B cell (primary cell): ENCODE results near the gene CNNM3. TPM values are rescaled to one million over a fixed set of nuclear protein-coding genes. Genes with fewer than 3 reads are reported as not detected.

Experiments used
- ATAC-seq: fragments of 200-7000 bp; cut with Tn5 transposase; one replicate; pipeline ENCODE4 v1.10.0; 2021; ENCODE audit warnings: low read depth, mild to moderate bottlenecking, moderate number of reproducible peaks, moderate library complexity
- CTCF ChIA-PET: fragments of 350-600 bp; sonication (Branson Sonifier 250); formaldehyde crosslinking; loops from one replicate; lab custom pipeline; 2021; ENCODE audit warnings: antibody characterized with exemption, inconsistent platforms; lab: Charles Lee
- POLR2A ChIA-PET: fragments of 350-600 bp; sonication (Branson Sonifier 250); formaldehyde crosslinking; loops from one replicate; lab custom pipeline; 2021; ENCODE audit warnings: antibody characterized with exemption; lab: Charles Lee
- DNase-seq: peaks from one replicate; pipeline ENCODE4 v3.0.0; 2013
- H2AFZ ChIP-seq: 2 replicates; pipeline ENCODE4 v1.6.1; 2012; ENCODE audit warnings: mild to moderate bottlenecking, low read depth, low read length; ENCODE audit not compliant: insufficient read depth, poor library complexity, severe bottlenecking
- H3K27ac ChIP-seq, 2 donors: 1 replicate in 1 of 2; 2 replicates in 1 of 2; pipeline ENCODE4 v1.5.1; 2012 to 2013; ENCODE audit warnings: low read length in 2 of 2, mild to moderate bottlenecking in 2 of 2, moderate library complexity in 1 of 2
- H3K27me3 ChIP-seq, 4 experiments: fragments of 200-600 bp in 1 of 4; sonication (generic) in 1 of 4; replicated peaks in 1 of 4; 1 replicate in 2 of 4; 2 replicates in 2 of 4; pipeline versions ENCODE4 v1.6.1 to v1.7.0; 2013 to 2016; ENCODE audit warnings: low read length in 3 of 4, mild to moderate bottlenecking in 2 of 4, mixed read lengths in 1 of 4, moderate library complexity in 1 of 4; ENCODE audit not compliant: insufficient read depth in 4 of 4, control insufficient read depth in 3 of 4; ENCODE audit errors: control extremely low read depth in 1 of 4
- H3K36me3 ChIP-seq, 2 experiments: replicated peaks in 1 of 2; 1 replicate in 1 of 2; 2 replicates in 1 of 2; pipeline versions ENCODE4 v1.6.1 to v1.7.1; 2013; ENCODE audit warnings: low read length in 1 of 2; ENCODE audit not compliant: insufficient read depth in 2 of 2, control insufficient read depth in 1 of 2; ENCODE audit errors: control extremely low read depth in 1 of 2, extremely low read depth in 1 of 2
- H3K4me1 ChIP-seq, 2 donors: fragments of 200-600 bp in 1 of 2; sonication (generic) in 1 of 2; 1 replicate in 1 of 2; 2 replicates in 1 of 2; pipeline versions ENCODE4 v1.5.1 to v1.6.1; 2013 to 2017; ENCODE audit warnings: low read length in 2 of 2; ENCODE audit not compliant: control insufficient read depth in 2 of 2, insufficient read depth in 2 of 2
- H3K4me2 ChIP-seq: replicated peaks from 2 replicates; pipeline ENCODE3; 2012; ENCODE audit warnings: mild to moderate bottlenecking, low read depth, low read length; ENCODE audit not compliant: poor library complexity, severe bottlenecking
- H3K4me3 ChIP-seq, 5 experiments: fragments of 200-600 bp in 1 of 5; sonication (generic) in 1 of 5; 1 replicate in 3 of 5; 2 replicates in 2 of 5; pipeline versions ENCODE4 v1.5.1 to v1.7.0; 2011 to 2016; ENCODE audit warnings: low read length in 4 of 5, mild to moderate bottlenecking in 4 of 5, low read depth in 2 of 5, control low read depth in 1 of 5, moderate library complexity in 1 of 5; ENCODE audit not compliant: insufficient read depth in 1 of 5; ENCODE audit errors: control extremely low read depth in 1 of 5, extremely low read depth in 1 of 5
- H3K79me2 ChIP-seq: fragments of 200-600 bp; sonication (generic); one replicate; pipeline ENCODE4 v1.6.0; 2016; ENCODE audit warnings: low read length; ENCODE audit not compliant: control insufficient read depth, insufficient read depth
- H3K9ac ChIP-seq: fragments of 200-600 bp; sonication (generic); 2 replicates; pipeline ENCODE4 v1.6.1; 2017; ENCODE audit warnings: mild to moderate bottlenecking, low read length, moderate library complexity
- H3K9me3 ChIP-seq, 3 donors: one replicate each; pipeline versions ENCODE4 v1.6.1 to v1.7.1; 2013; ENCODE audit warnings: low read length in 2 of 3; ENCODE audit not compliant: control insufficient read depth in 2 of 3, insufficient read depth in 1 of 3; ENCODE audit errors: control extremely low read depth in 1 of 3
- H4K20me1 ChIP-seq: 2 replicates; pipeline ENCODE4 v1.6.0; 2012; ENCODE audit warnings: mild to moderate bottlenecking, low read length; ENCODE audit not compliant: insufficient read depth, control insufficient read depth, poor library complexity, severe bottlenecking
- H3K27ac Mint-ChIP-seq: one replicate; pipeline ENCODE4 v1.8.0; 2021; ENCODE audit warnings: mixed read lengths
- H3K27me3 Mint-ChIP-seq: one replicate; pipeline ENCODE4 v1.8.0; 2021; ENCODE audit warnings: mixed read lengths
- H3K4me1 Mint-ChIP-seq: one replicate; pipeline ENCODE4 v1.8.0; 2021; ENCODE audit warnings: mixed read lengths
- H3K4me3 Mint-ChIP-seq: one replicate; pipeline ENCODE4 v1.8.0; 2021; ENCODE audit warnings: mixed read lengths
- H3K9me3 Mint-ChIP-seq: one replicate; pipeline ENCODE4 v1.8.0; 2022; ENCODE audit warnings: mixed read lengths; ENCODE audit not compliant: insufficient read depth
- EZH2 ChIP-seq: IDR thresholded peaks from 2 replicates; pipeline ENCODE4 v1.6.1; 2012; ENCODE audit warnings: borderline replicate concordance, low read depth, mild to moderate bottlenecking, moderate library complexity, low read length; ENCODE audit not compliant: insufficient read depth, poor library complexity, severe bottlenecking
- WGBS: methylation state at CpG from one replicate; pipeline ENCODE4 v1.1.5; 2013; ENCODE audit warnings: missing lambda C conversion rate; ENCODE audit not compliant: insufficient coverage; 5-methylcytosine and 5-hydroxymethylcytosine counted together
- intact Hi-C: fragments of 100-400 bp; cut with micrococcal nuclease; formaldehyde crosslinking; loops from one replicate; pipeline ENCODE4 v1.10.0; 2022
- polyA plus RNA-seq: library from polyadenylated mRNA; depleted of rRNA; stranded (reverse); fragments of >200 nt; gene quantifications from 2 replicates; pipeline ENCODE4 v1.2.3, GENCODE V29; 2012
- total RNA-seq, 2 donors: library from RNA; stranded (reverse); fragments of 120-200 nt in 1 of 2; gene quantifications; 1 replicate in 1 of 2; 2 replicates in 1 of 2; pipeline versions ENCODE4 v1.2.3 to v1.2.4, GENCODE V29; 2013 to 2022
- TF ChIP-seq, protein P1 (sequence below): fragments of 200-600 bp; IDR thresholded peaks from one replicate; pipeline ENCODE4 v1.8.0; 2022; ENCODE audit warnings: antibody characterized with exemption, mild to moderate bottlenecking

The CNNM3 gene
- total and polyA plus RNA-seq, 2 donors (not counting 1 experiment from before 2014, with no cell fraction given), result 28.8 to 54.7 TPM

DNA sequence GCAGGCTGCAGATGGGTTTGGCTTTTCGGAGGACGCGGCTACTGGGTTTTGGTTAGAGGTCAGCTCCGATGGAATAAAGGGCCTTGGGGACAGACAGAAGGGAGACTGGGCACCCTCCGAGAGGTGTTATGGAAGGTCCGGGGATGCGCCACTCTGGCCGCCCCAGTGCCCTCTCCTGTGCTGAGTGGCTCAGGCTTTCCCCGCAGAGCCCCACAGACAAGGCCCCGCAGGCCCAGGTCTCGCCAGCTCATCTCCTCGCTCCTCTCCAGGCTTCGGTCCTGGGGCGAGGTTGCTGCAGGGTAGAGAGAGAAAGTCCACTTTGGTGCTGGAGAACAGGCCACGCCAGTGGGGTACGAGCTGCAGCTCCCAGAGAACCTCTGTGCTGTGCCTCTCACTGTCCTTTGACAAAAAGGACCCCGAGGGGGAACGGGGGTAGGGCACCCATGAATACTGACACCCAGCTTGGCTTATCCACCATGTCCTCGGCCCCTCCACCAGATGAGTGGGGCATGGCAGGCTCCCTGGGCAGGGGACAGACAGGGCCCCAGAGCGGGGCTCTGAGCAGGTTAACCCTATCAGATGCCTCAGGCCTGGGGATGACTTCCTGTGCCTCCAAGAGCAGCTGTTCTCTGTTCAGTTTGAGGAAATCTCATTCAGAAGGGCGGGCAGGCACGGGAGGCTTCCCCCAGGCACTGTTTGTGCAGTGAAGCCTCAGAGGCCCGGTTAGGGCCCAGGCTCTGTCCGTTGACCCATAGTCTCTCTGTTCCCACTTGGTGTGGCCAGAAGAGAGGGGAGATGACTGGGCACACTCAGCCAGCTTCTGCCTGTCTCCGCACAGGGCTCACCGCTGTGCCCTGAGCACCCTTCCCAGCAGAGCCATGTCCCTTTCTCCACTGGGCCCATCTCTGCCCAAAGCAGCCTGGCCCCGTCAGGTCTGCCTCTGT is 15.7 kb upstream of the CNNM3 start:
- H3K4me1 ChIP-seq, result peaks cover 23 to 28% of the 10 kb centered on the region in 2 donors
- DNase-seq (peak; percentile 14), ATAC-seq (peak; percentile 8)
- H4K20me1 ChIP-seq, result no peaks in the 10 kb centered on the region
- H3K4me2 ChIP-seq, result peak overlapping the region; percentile 49
- POLR2A ChIA-PET, result interaction anchor here (0.5 to 1.9 kb wide), 4 partner anchors 16 to 312 kb away, joined by 3 to 5 read pairs (median 4); partner anchors contain the start of genes ANKRD36 and CNNM3
- no peak overlapping the region for H3K4me3 Mint-ChIP-seq
- no peaks in the 10 kb centered on the region for H3K27me3 Mint-ChIP-seq
- no peak overlapping the region for H3K9ac ChIP-seq
- no peak overlapping the region for H3K27ac Mint-ChIP-seq
- 80% methylated on average over 25 of the region's 27 CpGs for WGBS
- H3K9me3 ChIP-seq, result peaks cover 0 to 3% (median 0%) of the 10 kb centered on the region in 3 donors
- intact Hi-C loops, result loop anchor here (1.0 to 5.0 kb wide), 4 partner anchors 14 to 163 kb away; partner anchors contain the start of genes KANSL3 and LMAN2L
- H3K27me3 ChIP-seq, result no peaks in the 10 kb centered on the region
- peaks cover 0 to 37% of the 10 kb centered on the region in 2 experiments for H3K36me3 ChIP-seq
- H3K4me3 ChIP-seq, result no peak overlapping the region
- TF ChIP-seq, protein P1, sequence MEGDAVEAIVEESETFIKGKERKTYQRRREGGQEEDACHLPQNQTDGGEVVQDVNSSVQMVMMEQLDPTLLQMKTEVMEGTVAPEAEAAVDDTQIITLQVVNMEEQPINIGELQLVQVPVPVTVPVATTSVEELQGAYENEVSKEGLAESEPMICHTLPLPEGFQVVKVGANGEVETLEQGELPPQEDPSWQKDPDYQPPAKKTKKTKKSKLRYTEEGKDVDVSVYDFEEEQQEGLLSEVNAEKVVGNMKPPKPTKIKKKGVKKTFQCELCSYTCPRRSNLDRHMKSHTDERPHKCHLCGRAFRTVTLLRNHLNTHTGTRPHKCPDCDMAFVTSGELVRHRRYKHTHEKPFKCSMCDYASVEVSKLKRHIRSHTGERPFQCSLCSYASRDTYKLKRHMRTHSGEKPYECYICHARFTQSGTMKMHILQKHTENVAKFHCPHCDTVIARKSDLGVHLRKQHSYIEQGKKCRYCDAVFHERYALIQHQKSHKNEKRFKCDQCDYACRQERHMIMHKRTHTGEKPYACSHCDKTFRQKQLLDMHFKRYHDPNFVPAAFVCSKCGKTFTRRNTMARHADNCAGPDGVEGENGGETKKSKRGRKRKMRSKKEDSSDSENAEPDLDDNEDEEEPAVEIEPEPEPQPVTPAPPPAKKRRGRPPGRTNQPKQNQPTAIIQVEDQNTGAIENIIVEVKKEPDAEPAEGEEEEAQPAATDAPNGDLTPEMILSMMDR, result no peak
- TF ChIP-seq EZH2, result no peak
- no peaks in the 10 kb centered on the region for H3K9me3 Mint-ChIP-seq
- CTCF ChIA-PET, result interaction anchor here (0.7 to 3.8 kb wide), 20 partner anchors 14 to 393 kb away, joined by 3 to 45 read pairs (median 4); partner anchors contain the start of genes ANKRD23, ANKRD39, CNNM3 and CNNM4
- peaks cover 4% of the 10 kb centered on the region for H3K4me1 Mint-ChIP-seq
- H3K27ac ChIP-seq, result no peak overlapping the region
- H3K79me2 ChIP-seq, result peaks cover 5% of the 10 kb centered on the region
- peak overlapping the region; percentile 64 for H2AFZ ChIP-seq
